ENCODE data around the gene PRDM16. TPM values are rescaled to one million over a fixed set of nuclear protein-coding genes. Genes with fewer than 3 reads are reported as not detected.

PRDM16 gene
- total RNA-seq, 1 experiment from 2014 or later: 0.04 TPM

DNA sequence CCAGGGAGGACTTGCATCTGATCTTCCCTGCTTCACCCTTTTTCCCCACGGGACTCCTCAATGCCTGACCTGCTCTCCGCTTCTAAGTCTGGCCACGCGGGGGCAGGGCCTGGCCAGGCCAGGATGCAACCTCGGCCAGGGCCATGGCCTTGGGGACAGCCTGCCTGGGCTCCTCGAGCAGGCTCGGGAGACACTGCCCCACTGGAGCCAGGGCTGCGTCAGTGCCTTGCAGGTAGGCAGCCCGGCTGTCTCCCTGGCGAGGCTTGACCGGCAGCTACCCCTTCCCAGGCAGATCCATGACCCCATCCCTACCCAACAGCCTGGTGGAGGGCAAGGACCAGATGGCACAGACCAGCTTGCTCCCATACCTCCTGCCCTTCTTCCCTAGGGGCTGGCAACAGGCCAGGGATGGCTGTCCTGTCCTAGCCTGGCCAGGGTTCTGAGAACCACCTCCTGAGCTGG lies 2.7 kb upstream of the PRDM16 start:
- Histone ChIP-seq H3K9me2 (replicated peaks; ENCODE audit: low read length) (no peaks in the 10 kb centered on the region), H3K27ac (ENCODE audit: low read length) (no peak overlapping the region), H3K79me2 (ENCODE audit: low read length) (no peaks in the 10 kb centered on the region), H2AFZ (ENCODE audit: low read length) (no peak overlapping the region), H3K4me1 (ENCODE audit: insufficient read depth, low read length) (peaks cover 3% of the 10 kb centered on the region; the same call in 1 of the 2 replicates), H3K4me2 (ENCODE audit: low read length) (no peak overlapping the region), H3K9ac (ENCODE audit: low read length) (no peak overlapping the region), H4K20me1 (ENCODE audit: low read length) (no peaks in the 10 kb centered on the region), H3K27me3 (ENCODE audit: low read length) (peaks cover 87% of the 10 kb centered on the region), H3F3A (ENCODE audit: low read length, unreplicated experiment) (no peaks in the 10 kb centered on the region), H3K36me3 (ENCODE audit: low read depth, low read length) (no peaks in the 10 kb centered on the region), H3K4me3 (ENCODE audit: low read length) (no peak overlapping the region), H3K9me3 (ENCODE audit: low read length) (no peaks in the 10 kb centered on the region)
- no peak for TF ChIP-seq EZH2phosphoT487 (IDR thresholded peaks at IDR 0.05; ENCODE audit: borderline replicate concordance, low read length)
- TF ChIP-seq CTCF (conservative IDR thresholded peaks at IDR 0.05; ENCODE audit: low read depth, low read length): peak; percentile 35; the same call in 1 of the 2 replicates
- ATAC-seq: 0 out of 2 replicates have a peak, but pooled peaks have one; percentile 23
- ChIA-PET CTCF (no interaction called here), POLR2A (ENCODE audit: unreplicated experiment) (no interaction called here)
- BruUV-seq (replicated peaks): no TSS peak
- peak; percentile 16 for DNase-seq
- intact Hi-C loops (cut with micrococcal nuclease): loop anchor here (5.0 kb wide), 1 partner anchor 346 kb away; no protein-coding TSS in a partner anchor

DNA sequence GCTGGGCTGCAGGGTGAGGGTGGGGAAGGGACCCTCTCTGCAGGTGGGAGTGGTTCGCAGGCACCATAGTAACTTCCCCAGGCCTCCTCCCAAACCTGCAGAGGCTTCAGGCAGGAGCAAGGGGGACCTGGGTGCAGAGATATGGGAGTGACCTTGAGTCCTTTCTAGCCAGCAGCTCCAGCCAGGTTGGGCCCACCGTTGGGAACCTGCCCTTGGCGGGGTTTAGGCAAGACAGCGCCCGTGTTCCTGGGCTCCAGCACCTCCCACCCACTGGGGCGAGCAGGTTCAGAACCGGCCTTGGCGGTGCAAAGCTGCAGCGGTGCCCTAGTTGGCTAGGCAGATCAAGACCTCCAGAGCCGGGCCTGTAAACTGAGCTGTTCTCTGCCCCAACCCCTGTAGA lies 2.2 kb upstream of the PRDM16 start:
- no peaks in the 10 kb centered on the region for H3F3A ChIP-seq (ENCODE audit: low read length, unreplicated experiment)
- ChIA-PET POLR2A (ENCODE audit: unreplicated experiment) (no interaction called here), CTCF (no interaction called here)
- H3K79me2 ChIP-seq (ENCODE audit: low read length): no peaks in the 10 kb centered on the region
- H3K9me2 ChIP-seq (replicated peaks; ENCODE audit: low read length): no peaks in the 10 kb centered on the region
- BruUV-seq (replicated peaks): no TSS peak
- no peak for DNase-seq
- H3K36me3 ChIP-seq (ENCODE audit: low read depth, low read length): no peaks in the 10 kb centered on the region
- no peak overlapping the region for H3K9ac ChIP-seq (ENCODE audit: low read length)
- no peak overlapping the region for H2AFZ ChIP-seq (ENCODE audit: low read length)
- ATAC-seq: no peak
- no peak overlapping the region for H3K4me3 ChIP-seq (ENCODE audit: low read length)
- no peak overlapping the region for H3K27ac ChIP-seq (ENCODE audit: low read length)
- intact Hi-C loops (cut with micrococcal nuclease): loop anchor here (5.0 kb wide), 1 partner anchor 345 kb away; no protein-coding TSS in a partner anchor
- peaks cover 3% of the 10 kb centered on the region; the same call in 1 of the 2 replicates for H3K4me1 ChIP-seq (ENCODE audit: insufficient read depth, low read length)
- peaks cover 87% of the 10 kb centered on the region for H3K27me3 ChIP-seq (ENCODE audit: low read length)
- H4K20me1 ChIP-seq (ENCODE audit: low read length): no peaks in the 10 kb centered on the region
- TF ChIP-seq EZH2phosphoT487 (IDR thresholded peaks at IDR 0.05; ENCODE audit: borderline replicate concordance, low read length): no peak
- no peak for TF ChIP-seq CTCF (conservative IDR thresholded peaks at IDR 0.05; ENCODE audit: low read depth, low read length)
- TF ChIP-seq EZH2 (IDR thresholded peaks at IDR 0.05; ENCODE audit: low read length, unreplicated experiment): no peak
- no peaks in the 10 kb centered on the region for H3K9me3 ChIP-seq (ENCODE audit: low read length)
- no peak overlapping the region for H3K4me2 ChIP-seq (ENCODE audit: low read length)

GRCh38 chr1:3067301-3067670 lies 1.7 kb upstream of the PRDM16 start:
- Histone ChIP-seq H3K27ac (ENCODE audit: low read length) (no peak overlapping the region), H3K9me2 (replicated peaks; ENCODE audit: low read length) (no peaks in the 10 kb centered on the region), H3K27me3 (ENCODE audit: low read length) (peaks cover 87% of the 10 kb centered on the region), H4K20me1 (ENCODE audit: low read length) (no peaks in the 10 kb centered on the region), H3K9ac (ENCODE audit: low read length) (no peak overlapping the region), H2AFZ (ENCODE audit: low read length) (no peak overlapping the region), H3K9me3 (ENCODE audit: low read length) (no peaks in the 10 kb centered on the region), H3K79me2 (ENCODE audit: low read length) (no peaks in the 10 kb centered on the region), H3F3A (ENCODE audit: low read length, unreplicated experiment) (no peaks in the 10 kb centered on the region), H3K4me1 (ENCODE audit: insufficient read depth, low read length) (peaks cover 3% of the 10 kb centered on the region; the same call in 1 of the 2 replicates), H3K36me3 (ENCODE audit: low read depth, low read length) (no peaks in the 10 kb centered on the region), H3K4me2 (ENCODE audit: low read length) (no peak overlapping the region), H3K4me3 (ENCODE audit: low read length) (no peak overlapping the region)
- DNase-seq (no peak), ATAC-seq (no peak)
- BruUV-seq (replicated peaks): no TSS peak
- intact Hi-C loops (cut with micrococcal nuclease): loop anchor here (5.0 kb wide), 1 partner anchor 345 kb away; no protein-coding TSS in a partner anchor
- POLR2A ChIA-PET (ENCODE audit: unreplicated experiment): no interaction called here
- CTCF ChIA-PET: no interaction called here
- TF ChIP-seq CTCF (conservative IDR thresholded peaks at IDR 0.05; ENCODE audit: low read depth, low read length) (no peak), EZH2 (IDR thresholded peaks at IDR 0.05; ENCODE audit: low read length, unreplicated experiment) (no peak), EZH2phosphoT487 (IDR thresholded peaks at IDR 0.05; ENCODE audit: borderline replicate concordance, low read length) (no peak)
